ENCODE data around the gene KMT2C.
"Not testable (repeated sequence)": the region's sequence is repeated elsewhere in the genome, so short reads cannot be mapped to it uniquely, and the experiment has no call there.

GRCh38 chr7:152384235-152385200 lies 51.3 kb downstream of the KMT2C start:
- TF ChIP-seq EZH2 (IDR thresholded peaks at IDR 0.05; ENCODE audit: borderline replicate concordance, low read depth, low read length, severe bottlenecking); CTCF (IDR thresholded peaks at IDR 0.05; ENCODE audit: borderline replicate concordance, extremely low read depth, low read length, poor library complexity, severe bottlenecking): not testable (repeated sequence)

Measured in DND-41 (cell line).